ENCODE data around the gene ZNF622.

- TF ChIP-seq CTCF (optimal IDR thresholded peaks at IDR 0.05 in 1 of 3, IDR thresholded peaks at IDR 0.05 in 1 of 3, conservative IDR thresholded peaks at IDR 0.05 in 1 of 3; ENCODE audit: extremely low read depth in 1 of 3, insufficient read depth in 2 of 3, low read length in 3 of 3) (no peak), EZH2 (IDR thresholded peaks at IDR 0.05; ENCODE audit: low read length) (no peak)
Measured at GRCh38 chr5:16411741-16412455, 53.7 kb downstream of the ZNF622 start.

Data from keratinocyte (primary cell).